Heart left ventricle (tissue), 13 donors: Measurements from ENCODE around the gene DIPK2B.

ENCODE experiments used
- CTCF ChIP-seq, 12 donors: fragments of 200-600 bp; sonication (generic) in 4 of 12; IDR thresholded peaks; one replicate each; pipeline versions ENCODE4 v1.5.0 to v1.8.0; 2018 to 2022; ENCODE audit warnings: antibody characterized with exemption in 12 of 12, mild to moderate bottlenecking in 5 of 12
- POLR2A ChIP-seq, 2 donors: fragments of 450-650 bp; IDR thresholded peaks; one replicate each; pipeline ENCODE4 v1.6.1; 2017; ENCODE audit warnings: antibody characterized with exemption in 2 of 2, mild to moderate bottlenecking in 2 of 2, moderate library complexity in 2 of 2
- donor health status: ischemic (EF 13 %, LVEDD 7.1; RV severe dilation, severe dysfunction).
- donor health status: DM: no; HTN: yes; CAD: no.
- donor health status: DM: no; HTN: no; CAD: no.
- donor health status: ischemic (EF 25% LVEDD 6.9; RV normal size, moderate dysfunction).
- donor health status: ischemic (EF 25% LVEDD 5.7; RV mildly dilated, moderate dysfunction).
- donor health status: ischemic (EF 35%, LVEDD 5.7; RV mildly dilated, moderate dysfunction).
- donor health status: nonischemic (EF 11% LVEDD 7.7; RV severe dilation, severe dysfunction).
- donor health status: DM: yes; HTN: yes; CAD: no.
- donor health status: PGD.
- donor health status: ischemic (EF 29% LVEDD 5.4; RV normal size, mild dysfunction).
- donor health status: nonischemic (EF 23%, LVEDD 6.1; RV moderate dilation, normal function).

GRCh38 chrX:45191820-45192409 lies 8.8 kb downstream of the DIPK2B start:
- TF ChIP-seq POLR2A (IDR thresholded peaks at IDR 0.05) (no peak), CTCF (IDR thresholded peaks at IDR 0.05) (no peak)
